HepG2 (cell line): ENCODE data around the gene ASB4. TPM values are rescaled to one million over a fixed set of nuclear protein-coding genes. Genes with fewer than 3 reads are reported as not detected.

Experiments
- ATAC-seq: fragments of 200-7000 bp; cut with Tn5 transposase; 3 replicates; pipeline ENCODE4 v1.9.1; 2020; ENCODE audit warnings: mild to moderate bottlenecking, moderate library complexity
- BruUV-seq: library from RNA; stranded (reverse); fragments of 400-500 nt; replicated peaks from 2 replicates; lab custom pipeline; 2021; lab: Mats Ljungman, UMichigan
- CTCF ChIA-PET: fragments of 300-600 bp; formaldehyde crosslinking; extraction: SDS; loops from one replicate; lab custom pipeline; 2021; ENCODE audit warnings: low total read pairs, inconsistent platforms, low intra/inter-chr PET ratio; lab: Yijun Ruan, JAX
- POLR2A ChIA-PET: fragments of 350-600 bp; sonication (Branson Sonifier 250); formaldehyde crosslinking; loops from one replicate; lab custom pipeline; 2020; ENCODE audit warnings: antibody characterized with exemption, inconsistent platforms; lab: Yijun Ruan, JAX
- DNase-seq: peaks from one replicate; pipeline ENCODE4 v3.0.0-alpha.2; 2015; ENCODE audit warnings: low spot score
- FAIRE-seq: peaks from 3 replicates; lab custom pipeline; 2011; peaks lifted over from hg19 to GRCh38; lab: Jason Lieb, UNC
- H2AFZ ChIP-seq: one replicate; pipeline ENCODE4 v1.6.1; 2011; ENCODE audit warnings: low read length, inconsistent platforms
- H3K27ac ChIP-seq: fragments of 300-600 bp; 3 replicates; pipeline ENCODE4 v1.8.0; 2011; ENCODE audit warnings: mixed run types, mild to moderate bottlenecking, mixed read lengths, low read length, inconsistent platforms; ENCODE audit not compliant: insufficient read depth; ENCODE audit errors: extremely low read length
- H3K27me3 ChIP-seq, 2 experiments: fragments of 200-600 bp in 1 of 2; 2 replicates in 1 of 2; 3 replicates in 1 of 2; pipeline versions ENCODE4 v1.6.0 to v1.8.0; 2011; ENCODE audit warnings: low read length in 2 of 2, mild to moderate bottlenecking in 2 of 2, moderate library complexity in 2 of 2, inconsistent platforms in 1 of 2; ENCODE audit not compliant: insufficient read depth in 2 of 2, control insufficient read depth in 1 of 2
- H3K36me3 ChIP-seq, 2 experiments: fragments of 200-600 bp in 1 of 2; replicated peaks in 1 of 2; 2 replicates in 1 of 2; 3 replicates in 1 of 2; pipeline versions ENCODE4 v1.5.1 to v1.8.0; 2011; ENCODE audit warnings: low read length in 2 of 2, inconsistent platforms in 1 of 2; ENCODE audit not compliant: insufficient read depth in 2 of 2, control insufficient read depth in 1 of 2
- H3K4me1 ChIP-seq: 2 replicates; pipeline ENCODE4 v1.5.1; 2012; ENCODE audit warnings: low read length, inconsistent platforms; ENCODE audit not compliant: insufficient read depth
- H3K4me2 ChIP-seq: 2 replicates; pipeline ENCODE4 v1.6.0; 2011; ENCODE audit warnings: low read depth, low read length, inconsistent platforms
- H3K4me3 ChIP-seq, 3 experiments: fragments of 200-600 bp in 1 of 3; sonication (generic), shearing (Covaris generic) in 1 of 3; replicated peaks in 1 of 3; 2 replicates each; pipeline ENCODE4 v1.5.1; 2011 to 2016; ENCODE audit warnings: low read length in 3 of 3, inconsistent platforms in 2 of 3, low read depth in 2 of 3, mild to moderate bottlenecking in 2 of 3, control low read depth in 1 of 3, mixed read lengths in 1 of 3; ENCODE audit not compliant: insufficient read depth in 1 of 3
- H3K79me2 ChIP-seq: one replicate; pipeline ENCODE4 v1.6.1; 2011; ENCODE audit warnings: low read length, inconsistent platforms; ENCODE audit not compliant: insufficient read depth
- H3K9ac ChIP-seq: 2 replicates; pipeline ENCODE4 v1.6.0; 2011; ENCODE audit warnings: mild to moderate bottlenecking, low read depth, low read length, inconsistent platforms; ENCODE audit not compliant: insufficient read depth
- H3K9me3 ChIP-seq: 2 replicates; pipeline ENCODE4 v1.5.1; 2012; ENCODE audit warnings: mild to moderate bottlenecking, low read length
- H4K20me1 ChIP-seq: 2 replicates; pipeline ENCODE4 v1.6.0; 2011; ENCODE audit warnings: inconsistent platforms, mild to moderate bottlenecking, low read length, moderate library complexity; ENCODE audit not compliant: insufficient read depth
- CBX1 ChIP-seq: IDR thresholded peaks from one replicate; pipeline ENCODE4 v1.6.1; 2016; ENCODE audit warnings: antibody characterized with exemption, low read depth
- CBX5 ChIP-seq: sonication (generic); formaldehyde crosslinking; IDR thresholded peaks from 2 replicates; pipeline ENCODE4 v1.4.0; 2020; ENCODE audit warnings: missing genetic modification reagents, borderline replicate concordance
- ERF ChIP-seq: IDR thresholded peaks from 2 replicates; pipeline ENCODE4 v1.6.1; 2018; ENCODE audit warnings: missing biosample characterization, missing genetic modification reagents
- EZH2 ChIP-seq: conservative IDR thresholded peaks from 2 replicates; pipeline ENCODE4 v1.6.1; 2012; ENCODE audit warnings: mild to moderate bottlenecking, low read depth, low read length, moderate library complexity
- MEF2D ChIP-seq: sonication (generic); formaldehyde crosslinking; IDR thresholded peaks from 2 replicates; pipeline ENCODE4 v1.5.1; 2020; ENCODE audit warnings: mild to moderate bottlenecking, missing genetic modification reagents
- PAWR ChIP-seq: sonication (generic); formaldehyde crosslinking; IDR thresholded peaks from 2 replicates; pipeline ENCODE4 v1.4.0; 2020; ENCODE audit warnings: missing genetic modification reagents, mild to moderate bottlenecking, borderline replicate concordance
- ZNF121 ChIP-seq: sonication (generic); formaldehyde crosslinking; IDR thresholded peaks from 2 replicates; pipeline ENCODE4 v1.5.0; 2020; ENCODE audit warnings: mild to moderate bottlenecking, missing genetic modification reagents
- ZNF17 ChIP-seq: sonication (generic); formaldehyde crosslinking; IDR thresholded peaks from 2 replicates; pipeline ENCODE4 v1.5.0; 2020; ENCODE audit warnings: mild to moderate bottlenecking, missing genetic modification reagents
- ZNF235 ChIP-seq: sonication (generic); formaldehyde crosslinking; IDR thresholded peaks from 2 replicates; pipeline ENCODE4 v1.8.1; 2023; ENCODE audit warnings: mild to moderate bottlenecking, missing genetic modification reagents, borderline replicate concordance
- ZNF567 ChIP-seq: sonication (generic); formaldehyde crosslinking; IDR thresholded peaks from 2 replicates; pipeline ENCODE4 v1.8.1; 2023; ENCODE audit warnings: mild to moderate bottlenecking, missing genetic modification reagents, borderline replicate concordance
- ZNF572 ChIP-seq: sonication (generic); formaldehyde crosslinking; IDR thresholded peaks from 2 replicates; pipeline ENCODE4 v1.5.1; 2020; ENCODE audit warnings: mild to moderate bottlenecking, missing genetic modification reagents
- ZNF577 ChIP-seq: sonication (generic); formaldehyde crosslinking; IDR thresholded peaks from 2 replicates; pipeline ENCODE4 v1.4.0; 2020; ENCODE audit warnings: mild to moderate bottlenecking, low read depth, missing genetic modification reagents, borderline replicate concordance
- ZNF772 ChIP-seq: sonication (generic); formaldehyde crosslinking; IDR thresholded peaks from 2 replicates; pipeline ENCODE4 v1.5.0; 2020; ENCODE audit warnings: mild to moderate bottlenecking, missing genetic modification reagents
- ZNF782 ChIP-seq: sonication (generic); formaldehyde crosslinking; IDR thresholded peaks from 2 replicates; pipeline ENCODE4 v1.4.0; 2020; ENCODE audit warnings: missing genetic modification reagents, mild to moderate bottlenecking, borderline replicate concordance
- WGBS: methylation state at CpG from one replicate; pipeline ENCODE4 v1.1.6; 2017; ENCODE audit warnings: low lambda C conversion rate; 5-methylcytosine and 5-hydroxymethylcytosine counted together
- in situ Hi-C: cut with HindIII; loops from 2 replicates; pipeline ENCODE4 v1.10.0; 2017; ENCODE audit warnings: low pct_unique_long_range_greater_than_20kb; ENCODE audit not compliant: extremely low pct_ligation_motif_present
- intact Hi-C: fragments of 100-400 bp; cut with micrococcal nuclease; formaldehyde crosslinking; loops from one replicate; pipeline ENCODE4 v1.10.0; 2022; ENCODE audit not compliant: unreplicated experiment
- polyA plus RNA-seq, 8 experiments: library from polyadenylated mRNA; depleted of rRNA in 3 of 8; stranded (reverse) in 7 of 8; unstranded in 1 of 8; fragments of >200 nt; fragmentation: Illumina TruSeq in 4 of 8; extraction: Trizol in 4 of 8; gene quantifications; 2 replicates each; pipeline versions ENCODE4 v1.2.1 to v1.2.3, GENCODE V29; 2011 to 2016; ENCODE audit warnings: low read depth in 4 of 8, missing spikeins in 1 of 8, mixed read lengths in 1 of 8; ENCODE audit not compliant: insufficient read depth in 1 of 8
- total RNA-seq, 5 experiments: library from RNA; depleted of rRNA; stranded (reverse); fragments of >200 nt; fragmentation: Illumina TruSeq; extraction: Trizol; gene quantifications; 2 replicates each; pipeline ENCODE4 v1.2.3, GENCODE V29; 2016; ENCODE audit warnings: low read depth in 1 of 5
- TF ChIP-seq, protein P1 (sequence below): IDR thresholded peaks from 2 replicates; pipeline ENCODE4 v1.6.1; 2016; ENCODE audit warnings: missing genetic modification reagents, missing compliant biosample characterization
- TF ChIP-seq, protein P2 (sequence below): IDR thresholded peaks from 2 replicates; pipeline ENCODE4 v1.6.1; 2016; ENCODE audit warnings: missing biosample characterization, missing genetic modification reagents, low read depth

The ASB4 gene
- total and polyA plus RNA-seq, 2 of the 13 experiments (the other 11 are each of a cell fraction or from before 2014, with no cell fraction given): 1.1 to 4.0 TPM

- BruUV-seq: no TSS peak
- H3K27me3 ChIP-seq: no peaks in the 10 kb centered on the region
- H3K9me3 ChIP-seq: no peaks in the 10 kb centered on the region
- H4K20me1 ChIP-seq: no peaks in the 10 kb centered on the region
- WGBS: 41% methylated on average over 4 of the region's 4 CpGs
- peaks cover 67% of the 10 kb centered on the region for H3K4me1 ChIP-seq
- TF ChIP-seq, protein P1, sequence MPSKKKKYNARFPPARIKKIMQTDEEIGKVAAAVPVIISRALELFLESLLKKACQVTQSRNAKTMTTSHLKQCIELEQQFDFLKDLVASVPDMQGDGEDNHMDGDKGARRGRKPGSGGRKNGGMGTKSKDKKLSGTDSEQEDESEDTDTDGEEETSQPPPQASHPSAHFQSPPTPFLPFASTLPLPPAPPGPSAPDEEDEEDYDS (CRISPR knock-in tag): no peak
- TF ChIP-seq ZNF567 (CRISPR knock-in tag) (no peak), ZNF17 (CRISPR knock-in tag) (no peak), ZNF572 (CRISPR knock-in tag) (no peak), ZNF772 (CRISPR knock-in tag) (no peak), EZH2 (no peak), MEF2D (CRISPR knock-in tag) (no peak), CBX1 (no peak), ZNF121 (no peak), ZNF577 (CRISPR knock-in tag) (no peak), CBX5 (no peak), ZNF235 (CRISPR knock-in tag) (no peak), ZNF782 (CRISPR knock-in tag) (no peak), ERF (CRISPR knock-in tag) (no peak), PAWR (no peak)
- TF ChIP-seq, protein P2, sequence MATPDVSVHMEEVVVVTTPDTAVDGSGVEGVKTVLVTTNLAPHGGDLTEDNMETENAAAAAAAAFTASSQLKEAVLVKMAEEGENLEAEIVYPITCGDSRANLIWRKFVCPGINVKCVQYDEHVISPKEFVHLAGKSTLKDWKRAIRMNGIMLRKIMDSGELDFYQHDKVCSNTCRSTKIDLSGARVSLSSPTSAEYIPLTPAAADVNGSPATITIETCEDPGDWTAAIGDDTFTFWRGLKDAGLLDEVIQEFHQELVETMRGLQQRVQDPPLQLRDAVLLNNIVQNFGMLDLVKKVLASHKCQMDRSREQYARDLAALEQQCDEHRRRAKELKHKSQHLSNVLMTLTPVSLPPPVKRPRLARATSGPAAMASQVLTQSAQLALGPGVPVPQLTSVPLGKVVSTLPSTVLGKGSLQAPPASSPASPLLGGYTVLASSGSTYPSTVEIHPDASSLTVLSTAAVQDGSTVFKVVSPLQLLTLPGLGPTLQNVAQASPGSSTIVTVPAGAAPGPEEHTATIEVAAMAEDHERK (CRISPR knock-in tag): no peak
- no peak overlapping the region for H3K9ac ChIP-seq
- FAIRE-seq (peak; percentile 28), DNase-seq (no peak), ATAC-seq (no peak)
- H3K4me3 ChIP-seq: no peak overlapping the region
- CTCF ChIA-PET: no interaction called here
- no peak overlapping the region for H3K27ac ChIP-seq
- H3K4me2 ChIP-seq: no peak overlapping the region
- H3K79me2 ChIP-seq: no peaks in the 10 kb centered on the region
- H2AFZ ChIP-seq: no peak overlapping the region
- POLR2A ChIA-PET: no interaction called here
- H3K36me3 ChIP-seq: no peaks in the 10 kb centered on the region
- in situ Hi-C loops (no loop called here), intact Hi-C loops (no loop called here)
Observed at GRCh38 chr7:95482424-95482823, 3.3 kb upstream of the ASB4 start.
